Coronary artery (tissue), 2 donors: ENCODE data around the gene ZNF710.
A peak's percentile ranks its signal among the peaks of the same experiment; 100 is the strongest.

ENCODE experiments used
- DNase-seq: peaks from one replicate; pipeline ENCODE4 v3.0.0-alpha.2; 2017; ENCODE audit warnings: low spot score
- H3K27ac ChIP-seq, 2 donors: fragments of 200-600 bp; sonication (generic); one replicate each; pipeline ENCODE4 v1.5.1; 2016 to 2019
- H3K4me3 ChIP-seq: fragments of 200-600 bp; sonication (generic); 2 replicates; pipeline ENCODE4 v1.5.1; 2016; ENCODE audit warnings: mild to moderate bottlenecking, moderate library complexity
- TF ChIP-seq, protein P1 (sequence below): fragments of 200-600 bp; sonication (generic); IDR thresholded peaks from one replicate; pipeline ENCODE4 v1.5.1; 2019; ENCODE audit warnings: antibody characterized with exemption

ZNF710 gene

DNA sequence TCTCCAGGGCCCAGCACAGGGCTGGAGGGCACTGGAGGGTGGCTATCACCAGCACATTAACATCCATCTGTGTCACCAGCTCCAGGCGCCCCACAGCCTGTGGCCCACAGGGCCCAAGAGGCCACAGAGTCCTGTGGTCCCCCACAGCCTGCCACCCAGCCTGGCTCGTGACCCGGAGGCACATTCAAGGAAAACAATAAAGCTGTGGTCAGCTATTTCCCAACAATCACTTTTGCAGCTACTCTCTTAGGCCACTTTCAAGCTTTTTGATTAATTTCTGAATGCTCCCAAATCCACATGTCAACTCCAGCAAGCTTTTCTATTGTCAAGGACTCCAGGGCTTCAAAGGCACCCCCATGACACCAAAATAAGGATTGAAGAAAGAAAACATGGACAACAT is 84.4 kb downstream of the ZNF710 start:
- no peak for DNase-seq
- H3K4me3 ChIP-seq: no peak overlapping the region
- no peak overlapping the region for H3K27ac ChIP-seq
- TF ChIP-seq, protein P1, sequence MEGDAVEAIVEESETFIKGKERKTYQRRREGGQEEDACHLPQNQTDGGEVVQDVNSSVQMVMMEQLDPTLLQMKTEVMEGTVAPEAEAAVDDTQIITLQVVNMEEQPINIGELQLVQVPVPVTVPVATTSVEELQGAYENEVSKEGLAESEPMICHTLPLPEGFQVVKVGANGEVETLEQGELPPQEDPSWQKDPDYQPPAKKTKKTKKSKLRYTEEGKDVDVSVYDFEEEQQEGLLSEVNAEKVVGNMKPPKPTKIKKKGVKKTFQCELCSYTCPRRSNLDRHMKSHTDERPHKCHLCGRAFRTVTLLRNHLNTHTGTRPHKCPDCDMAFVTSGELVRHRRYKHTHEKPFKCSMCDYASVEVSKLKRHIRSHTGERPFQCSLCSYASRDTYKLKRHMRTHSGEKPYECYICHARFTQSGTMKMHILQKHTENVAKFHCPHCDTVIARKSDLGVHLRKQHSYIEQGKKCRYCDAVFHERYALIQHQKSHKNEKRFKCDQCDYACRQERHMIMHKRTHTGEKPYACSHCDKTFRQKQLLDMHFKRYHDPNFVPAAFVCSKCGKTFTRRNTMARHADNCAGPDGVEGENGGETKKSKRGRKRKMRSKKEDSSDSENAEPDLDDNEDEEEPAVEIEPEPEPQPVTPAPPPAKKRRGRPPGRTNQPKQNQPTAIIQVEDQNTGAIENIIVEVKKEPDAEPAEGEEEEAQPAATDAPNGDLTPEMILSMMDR: no peak

DNA sequence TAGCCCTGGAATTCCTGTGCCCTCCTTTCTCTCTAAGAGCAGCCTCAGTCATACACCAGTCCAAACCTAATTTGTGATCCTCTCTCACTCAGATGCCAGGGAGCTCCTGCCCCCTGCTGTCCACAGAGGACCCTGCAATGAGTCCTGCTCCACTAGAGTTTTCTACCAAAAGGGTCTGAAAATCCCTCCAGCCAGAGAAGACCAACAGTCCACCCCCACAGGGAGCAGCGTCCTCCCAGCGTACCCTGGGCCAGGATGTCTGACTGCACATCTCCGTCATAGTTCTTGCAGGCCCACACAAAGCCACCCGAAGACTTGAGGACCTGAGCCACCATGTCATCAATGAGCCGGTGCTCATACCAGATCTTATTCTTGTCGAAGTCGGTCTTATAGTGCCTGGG is 85.7 kb downstream of the ZNF710 start:
- TF ChIP-seq, protein P1: peak; percentile 19
- Histone ChIP-seq H3K27ac (no peak overlapping the region), H3K4me3 (no peak overlapping the region)
- DNase-seq: no peak

DNA sequence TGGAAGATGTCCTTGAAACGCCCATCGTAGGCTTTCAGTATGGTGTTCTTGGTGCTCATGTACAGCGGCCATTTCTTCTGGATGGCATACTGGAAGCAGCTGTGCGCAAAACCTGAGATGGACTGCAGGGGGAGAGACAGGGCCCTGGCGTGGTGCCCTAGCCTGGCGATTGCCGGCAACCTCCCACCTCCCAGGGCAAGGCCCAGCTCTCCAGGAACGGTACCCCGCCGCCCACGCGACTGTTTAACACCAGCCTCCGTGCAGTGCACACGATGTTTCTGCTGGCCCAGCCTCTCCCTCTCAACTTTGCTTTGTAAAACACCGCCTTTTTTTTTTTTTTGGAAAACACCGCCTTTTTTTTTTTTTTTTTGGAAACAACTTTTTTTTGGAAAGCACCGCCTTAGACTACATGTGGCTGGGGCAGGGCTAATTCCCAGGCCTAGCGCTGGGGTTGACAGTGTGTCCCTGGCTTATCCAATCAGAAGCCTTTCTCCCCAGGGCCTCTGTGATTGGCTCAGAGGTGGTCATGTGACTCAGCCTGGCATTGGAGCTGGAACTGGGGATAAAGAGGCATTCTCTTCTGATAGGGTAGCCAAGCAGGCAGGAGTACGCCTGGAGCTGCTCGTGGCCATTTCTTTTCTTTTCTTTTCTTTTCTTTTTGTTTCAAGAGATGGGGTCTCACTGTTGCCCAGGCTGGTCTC is 86.5 kb downstream of the ZNF710 start:
- DNase-seq: no peak
- H3K27ac ChIP-seq: no peak overlapping the region
- H3K4me3 ChIP-seq: no peak overlapping the region
- TF ChIP-seq, protein P1: no peak

DNA sequence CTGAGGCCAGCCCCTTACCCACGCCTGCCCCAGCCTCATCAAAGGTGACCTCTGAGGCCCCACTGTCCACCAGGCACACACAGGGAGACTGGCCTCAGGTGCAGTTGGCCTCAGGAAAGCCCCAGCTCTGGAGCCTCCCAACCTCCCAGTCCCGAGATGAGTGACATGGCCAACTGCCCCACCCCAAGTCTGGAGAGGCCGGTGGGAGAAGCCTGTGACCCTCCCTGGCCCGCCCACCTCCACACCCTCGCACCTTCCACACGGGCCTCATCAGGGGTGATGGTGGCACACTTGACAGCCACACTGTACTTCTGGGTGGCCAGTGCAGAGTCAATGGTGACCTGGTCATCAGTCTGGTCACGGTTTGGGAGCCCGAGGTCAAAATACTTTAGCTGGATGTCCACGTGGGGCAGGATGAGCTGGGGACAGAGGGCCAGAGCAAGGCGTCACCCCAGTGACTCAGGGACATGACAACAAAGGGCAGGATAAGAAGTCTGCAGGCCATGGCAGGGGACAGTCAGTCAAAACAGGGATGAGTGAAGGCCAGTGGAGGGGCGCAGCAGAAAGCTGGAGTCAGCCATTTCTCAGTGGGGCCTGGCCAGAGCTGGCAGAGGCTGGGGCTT is 89.2 kb downstream of the ZNF710 start:
- no peak overlapping the region for H3K4me3 ChIP-seq
- TF ChIP-seq, protein P1: no peak
- H3K27ac ChIP-seq: no peak overlapping the region
- no peak for DNase-seq

DNA sequence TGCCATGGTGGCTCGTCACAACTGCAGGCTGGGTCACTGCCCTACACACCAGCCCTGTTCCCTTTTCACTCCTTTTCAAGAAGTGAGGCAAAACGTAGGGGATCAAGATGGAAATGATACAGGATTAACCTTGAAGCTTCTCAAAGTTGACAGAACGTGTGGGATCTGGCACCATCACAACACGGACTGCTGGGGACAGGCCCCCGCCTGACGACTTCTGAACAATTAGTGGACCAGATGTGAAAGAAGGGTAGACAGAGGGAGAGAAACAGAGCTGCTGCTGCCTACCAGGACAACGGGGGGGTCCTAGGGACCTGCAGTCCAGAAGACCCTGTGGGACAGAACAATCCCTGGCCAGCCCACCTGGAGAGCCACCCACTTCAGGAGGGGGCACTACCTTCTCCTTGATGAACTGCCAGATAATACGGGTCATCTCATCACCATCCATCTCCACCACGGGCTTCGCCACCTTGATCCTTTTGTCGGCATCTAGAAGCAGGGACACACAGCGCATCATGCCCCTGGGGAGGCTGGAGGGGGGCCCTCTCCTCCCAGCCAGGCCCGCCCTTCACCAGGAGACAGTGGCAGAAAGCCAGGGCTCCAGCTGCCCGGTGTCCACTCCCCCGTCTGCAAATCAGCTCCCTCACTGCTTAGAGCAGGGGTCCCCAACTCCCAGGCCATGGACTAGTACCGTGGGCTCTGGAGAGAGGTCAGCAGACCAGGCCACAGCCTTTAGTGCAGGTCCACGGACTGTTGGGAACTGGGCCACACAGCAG is 90.2 kb downstream of the ZNF710 start:
- H3K27ac ChIP-seq: no peak overlapping the region
- DNase-seq: no peak
- TF ChIP-seq, protein P1: no peak
- no peak overlapping the region for H3K4me3 ChIP-seq

DNA sequence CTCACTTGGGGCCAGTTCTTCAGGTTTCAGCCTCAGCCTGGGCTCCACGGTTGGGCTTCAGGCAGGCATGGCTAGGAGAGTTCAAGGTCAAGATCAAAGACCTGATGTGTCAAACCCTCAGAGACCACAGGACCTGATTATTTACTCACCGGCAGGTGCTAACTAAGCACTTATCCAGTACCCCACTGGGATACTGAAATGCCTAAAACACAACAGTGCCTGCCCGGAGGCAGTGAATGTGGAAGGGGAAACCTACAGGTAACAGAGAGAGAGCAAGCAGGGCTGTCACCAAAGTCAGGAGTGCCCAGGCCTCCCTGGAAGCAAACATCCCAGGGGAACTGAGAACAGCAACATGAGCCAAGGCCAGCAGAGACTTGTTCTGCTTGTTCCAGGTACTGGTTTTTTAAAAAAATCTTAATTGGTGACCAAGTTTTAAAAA is 94.4 kb downstream of the ZNF710 start:
- TF ChIP-seq, protein P1: no peak
- H3K4me3 ChIP-seq: no peak overlapping the region
- DNase-seq: no peak
- H3K27ac ChIP-seq: no peak overlapping the region
